RCC 7860 (cell line): Measurements from ENCODE around the gene PLCD3.
A peak's percentile ranks its signal among the peaks of the same experiment; 100 is the strongest.

Experiments
- DNase-seq: peaks from one replicate; pipeline ENCODE4 v3.0.0-alpha.2; 2015; ENCODE audit warnings: low spot score
- FAIRE-seq: peaks from 2 replicates; lab custom pipeline; 2012; peaks lifted over from hg19 to GRCh38; lab: Jason Lieb, UNC

The PLCD3 gene

GRCh38 chr17:45086865-45087503 lies 45.3 kb downstream of the PLCD3 start:
- no peak for FAIRE-seq
- no peak for DNase-seq

- no peak for FAIRE-seq
- DNase-seq: no peak
These were observed 45.9 kb downstream of the PLCD3 start for GRCh38 chr17:45086391-45086790.

GRCh38 chr17:45081047-45081703 lies 51.1 kb downstream of the PLCD3 start:
- no peak for FAIRE-seq
- DNase-seq: no peak

GRCh38 chr17:45077643-45078042 lies 54.7 kb downstream of the PLCD3 start:
- FAIRE-seq (no peak), DNase-seq (no peak)

- no peak for FAIRE-seq
- DNase-seq: no peak
These were observed 58.8 kb downstream of the PLCD3 start for GRCh38 chr17:45073414-45074070.

- FAIRE-seq (no peak), DNase-seq (no peak)
These were observed 61.5 kb downstream of the PLCD3 start for GRCh38 chr17:45070809-45071208.

GRCh38 chr17:45070001-45070400 lies 62.3 kb downstream of the PLCD3 start:
- DNase-seq: no peak
- FAIRE-seq: no peak

- FAIRE-seq (no peak), DNase-seq (no peak)
These were observed 64.7 kb downstream of the PLCD3 start for GRCh38 chr17:45067637-45068036.

GRCh38 chr17:45063198-45063597 lies 69.1 kb downstream of the PLCD3 start:
- FAIRE-seq: no peak
- no peak for DNase-seq

- FAIRE-seq (no peak), DNase-seq (no peak)
These were observed 70.6 kb downstream of the PLCD3 start for GRCh38 chr17:45061606-45062205.

GRCh38 chr17:45060797-45061605 lies 71.3 kb downstream of the PLCD3 start, which contains the start of gene NMT1:
NMT1 (plus strand) TSS chr17:45061317; CDS start chr17:45061330, 13 bp downstream.
- DNase-seq (peak; percentile 99), FAIRE-seq (peak; percentile 88)

- no peak for FAIRE-seq
- DNase-seq: no peak
These were observed 71.9 kb downstream of the PLCD3 start for GRCh38 chr17:45060382-45060796.
